SK-N-SH (cell line): Measurements from ENCODE around the gene ELP4.

Source experiments
- FOXM1 ChIP-seq: IDR thresholded peaks from 2 replicates; pipeline ENCODE4 v1.4.0; 2012; ENCODE audit warnings: low read depth, mild to moderate bottlenecking
- GABPA ChIP-seq: IDR thresholded peaks from 2 replicates; pipeline ENCODE4 v1.4.0; 2012; ENCODE audit warnings: low read depth, mild to moderate bottlenecking
- YY1 ChIP-seq: IDR thresholded peaks from 2 replicates; pipeline ENCODE4 v1.4.0; 2012; ENCODE audit warnings: low read depth, mild to moderate bottlenecking
- TF ChIP-seq, protein P1 (sequence below): fragments of 200-600 bp; sonication (generic); IDR thresholded peaks from 2 replicates; pipeline ENCODE4 v1.6.1; 2017; ENCODE audit warnings: antibody characterized with exemption, mild to moderate bottlenecking, moderate library complexity

- TF ChIP-seq, protein P1, sequence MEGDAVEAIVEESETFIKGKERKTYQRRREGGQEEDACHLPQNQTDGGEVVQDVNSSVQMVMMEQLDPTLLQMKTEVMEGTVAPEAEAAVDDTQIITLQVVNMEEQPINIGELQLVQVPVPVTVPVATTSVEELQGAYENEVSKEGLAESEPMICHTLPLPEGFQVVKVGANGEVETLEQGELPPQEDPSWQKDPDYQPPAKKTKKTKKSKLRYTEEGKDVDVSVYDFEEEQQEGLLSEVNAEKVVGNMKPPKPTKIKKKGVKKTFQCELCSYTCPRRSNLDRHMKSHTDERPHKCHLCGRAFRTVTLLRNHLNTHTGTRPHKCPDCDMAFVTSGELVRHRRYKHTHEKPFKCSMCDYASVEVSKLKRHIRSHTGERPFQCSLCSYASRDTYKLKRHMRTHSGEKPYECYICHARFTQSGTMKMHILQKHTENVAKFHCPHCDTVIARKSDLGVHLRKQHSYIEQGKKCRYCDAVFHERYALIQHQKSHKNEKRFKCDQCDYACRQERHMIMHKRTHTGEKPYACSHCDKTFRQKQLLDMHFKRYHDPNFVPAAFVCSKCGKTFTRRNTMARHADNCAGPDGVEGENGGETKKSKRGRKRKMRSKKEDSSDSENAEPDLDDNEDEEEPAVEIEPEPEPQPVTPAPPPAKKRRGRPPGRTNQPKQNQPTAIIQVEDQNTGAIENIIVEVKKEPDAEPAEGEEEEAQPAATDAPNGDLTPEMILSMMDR: no peak
- no peak for TF ChIP-seq GABPA
- no peak for TF ChIP-seq YY1
- no peak for TF ChIP-seq FOXM1
Measured at GRCh38 chr11:31764261-31764660, 254.7 kb downstream of the ELP4 start.
